Mesothelial cell of epicardium (in vitro differentiated cells): ENCODE results near the gene KDM5C. TPM values are rescaled to one million over a fixed set of nuclear protein-coding genes. Genes with fewer than 3 reads are reported as not detected.

Experiments used
- DNase-seq, 2 experiments: peaks; one replicate each; pipeline ENCODE4 v3.0.0; 2021; ENCODE audit warnings: low spot score in 2 of 2; ENCODE audit not compliant: unreplicated experiment in 2 of 2
- H3K27ac Mint-ChIP-seq: 2 replicates; pipeline ENCODE4 v1.8.0; 2021; ENCODE audit warnings: mixed read lengths
- H3K27me3 Mint-ChIP-seq: 2 replicates; pipeline ENCODE4 v1.8.0; 2021; ENCODE audit warnings: low read depth, mixed read lengths
- H3K36me3 Mint-ChIP-seq: 2 replicates; pipeline ENCODE4 v1.8.0; 2021; ENCODE audit warnings: mixed read lengths
- H3K4me1 Mint-ChIP-seq: 2 replicates; pipeline ENCODE4 v1.8.0; 2021; ENCODE audit warnings: mixed read lengths
- H3K4me3 Mint-ChIP-seq: 2 replicates; pipeline ENCODE4 v1.8.0; 2021; ENCODE audit warnings: mild to moderate bottlenecking, moderate library complexity, mixed read lengths
- H3K9me3 Mint-ChIP-seq: 2 replicates; pipeline ENCODE4 v1.8.0; 2021; ENCODE audit warnings: mixed read lengths
- total RNA-seq: library from RNA; stranded (reverse); gene quantifications from 3 replicates; pipeline ENCODE4 v1.2.1, GENCODE V29; 2021
- TF ChIP-seq, protein P1 (sequence below): fragments of 200-600 bp; sonication (generic); IDR thresholded peaks from one replicate; pipeline ENCODE4 v1.5.0; 2021; ENCODE audit warnings: antibody characterized with exemption; ENCODE audit not compliant: unreplicated experiment

Gene KDM5C
- total RNA-seq, 1 donor from 2014 or later = 128 TPM

DNA sequence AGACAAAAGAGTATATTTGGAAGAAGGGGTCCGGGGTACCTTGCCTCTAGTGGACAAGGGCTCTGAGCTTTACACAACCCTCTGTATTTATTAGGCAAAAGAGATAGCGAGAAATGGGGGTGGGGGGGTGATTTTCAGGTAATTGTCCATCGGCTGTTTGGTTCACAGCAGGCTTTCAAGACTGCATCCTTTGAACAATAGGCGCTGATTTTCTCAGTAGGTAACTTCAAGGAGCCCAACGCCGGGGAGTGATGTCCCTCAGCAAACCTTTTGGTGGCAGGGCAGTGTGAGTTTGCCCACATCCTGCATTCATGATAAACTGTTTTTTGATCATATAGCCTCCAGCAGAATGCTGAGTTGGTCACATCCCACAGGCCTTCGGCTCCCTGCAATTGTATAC, 61.6 kb downstream of the KDM5C start:
- peaks cover 12% of the 10 kb centered on the region for H3K4me1 Mint-ChIP-seq
- H3K27ac Mint-ChIP-seq = no peak overlapping the region
- H3K9me3 Mint-ChIP-seq = peaks cover 18% of the 10 kb centered on the region
- no peaks in the 10 kb centered on the region for H3K27me3 Mint-ChIP-seq
- TF ChIP-seq, protein P1, sequence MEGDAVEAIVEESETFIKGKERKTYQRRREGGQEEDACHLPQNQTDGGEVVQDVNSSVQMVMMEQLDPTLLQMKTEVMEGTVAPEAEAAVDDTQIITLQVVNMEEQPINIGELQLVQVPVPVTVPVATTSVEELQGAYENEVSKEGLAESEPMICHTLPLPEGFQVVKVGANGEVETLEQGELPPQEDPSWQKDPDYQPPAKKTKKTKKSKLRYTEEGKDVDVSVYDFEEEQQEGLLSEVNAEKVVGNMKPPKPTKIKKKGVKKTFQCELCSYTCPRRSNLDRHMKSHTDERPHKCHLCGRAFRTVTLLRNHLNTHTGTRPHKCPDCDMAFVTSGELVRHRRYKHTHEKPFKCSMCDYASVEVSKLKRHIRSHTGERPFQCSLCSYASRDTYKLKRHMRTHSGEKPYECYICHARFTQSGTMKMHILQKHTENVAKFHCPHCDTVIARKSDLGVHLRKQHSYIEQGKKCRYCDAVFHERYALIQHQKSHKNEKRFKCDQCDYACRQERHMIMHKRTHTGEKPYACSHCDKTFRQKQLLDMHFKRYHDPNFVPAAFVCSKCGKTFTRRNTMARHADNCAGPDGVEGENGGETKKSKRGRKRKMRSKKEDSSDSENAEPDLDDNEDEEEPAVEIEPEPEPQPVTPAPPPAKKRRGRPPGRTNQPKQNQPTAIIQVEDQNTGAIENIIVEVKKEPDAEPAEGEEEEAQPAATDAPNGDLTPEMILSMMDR = no peak
- H3K36me3 Mint-ChIP-seq = peaks cover 3% of the 10 kb centered on the region
- H3K4me3 Mint-ChIP-seq = no peak overlapping the region
- DNase-seq = no peak

DNA sequence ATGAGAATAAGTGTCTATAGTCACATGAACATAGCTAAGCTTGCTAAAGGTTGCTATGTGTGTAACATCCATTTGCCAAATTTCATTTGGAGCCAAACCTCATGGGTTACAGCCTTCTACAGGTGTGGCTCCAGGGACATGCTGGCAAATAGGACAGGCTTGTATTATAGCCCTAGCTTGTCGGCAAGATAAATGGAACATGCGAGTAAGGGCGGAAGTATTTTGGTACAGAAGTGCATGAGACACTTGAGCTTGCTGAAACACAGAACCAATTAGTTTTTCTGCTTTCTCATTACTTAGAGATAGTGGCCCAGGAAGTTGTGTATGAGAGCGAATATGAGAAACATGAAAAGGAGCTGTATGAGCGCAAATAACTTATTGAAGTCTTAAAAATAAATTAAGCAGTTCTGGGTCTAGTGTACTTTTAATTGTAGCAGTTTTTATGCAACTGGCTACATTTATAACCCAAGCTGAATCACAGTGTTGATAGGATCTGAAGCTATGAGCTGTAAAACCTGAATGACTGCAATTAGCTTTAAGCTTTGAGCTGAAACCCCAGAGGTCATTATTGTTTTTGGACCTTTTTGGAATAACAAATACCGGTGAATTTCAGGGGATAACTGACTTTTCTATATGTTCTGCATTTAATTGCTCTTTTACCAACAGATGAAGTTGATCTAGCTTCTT, 64.6 kb downstream of the KDM5C start:
- peaks cover 26% of the 10 kb centered on the region for H3K9me3 Mint-ChIP-seq
- H3K36me3 Mint-ChIP-seq = peaks cover 6% of the 10 kb centered on the region
- no peak for DNase-seq
- peaks cover 10% of the 10 kb centered on the region for H3K4me1 Mint-ChIP-seq
- no peak overlapping the region for H3K27ac Mint-ChIP-seq
- no peak overlapping the region for H3K4me3 Mint-ChIP-seq
- TF ChIP-seq, protein P1 = no peak
- H3K27me3 Mint-ChIP-seq = no peaks in the 10 kb centered on the region

DNA sequence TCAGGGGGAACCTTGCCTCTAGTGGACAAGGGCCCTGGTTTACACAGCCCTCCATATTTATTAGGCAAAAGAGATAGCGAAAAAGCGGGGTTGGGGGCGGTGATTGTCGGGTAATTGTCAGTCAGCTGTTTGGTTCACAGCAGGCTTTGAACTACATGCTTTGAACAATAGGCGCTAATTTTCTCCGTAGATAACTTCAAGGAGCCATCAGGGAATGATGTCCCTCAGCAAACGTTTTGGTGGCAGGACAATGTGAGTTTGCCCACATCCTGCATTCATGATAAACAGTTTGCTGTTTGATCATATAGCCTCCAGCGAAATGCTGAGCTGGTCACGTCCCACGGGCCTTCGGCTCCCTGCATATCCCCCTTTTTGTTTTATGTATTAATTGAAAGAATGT, 65.8 kb downstream of the KDM5C start:
- no peaks in the 10 kb centered on the region for H3K27me3 Mint-ChIP-seq
- H3K4me1 Mint-ChIP-seq = peaks cover 10% of the 10 kb centered on the region
- no peak overlapping the region for H3K4me3 Mint-ChIP-seq
- H3K36me3 Mint-ChIP-seq = peaks cover 11% of the 10 kb centered on the region
- DNase-seq = no peak
- TF ChIP-seq, protein P1 = no peak
- H3K27ac Mint-ChIP-seq = no peak overlapping the region
- peaks cover 25% of the 10 kb centered on the region for H3K9me3 Mint-ChIP-seq

DNA sequence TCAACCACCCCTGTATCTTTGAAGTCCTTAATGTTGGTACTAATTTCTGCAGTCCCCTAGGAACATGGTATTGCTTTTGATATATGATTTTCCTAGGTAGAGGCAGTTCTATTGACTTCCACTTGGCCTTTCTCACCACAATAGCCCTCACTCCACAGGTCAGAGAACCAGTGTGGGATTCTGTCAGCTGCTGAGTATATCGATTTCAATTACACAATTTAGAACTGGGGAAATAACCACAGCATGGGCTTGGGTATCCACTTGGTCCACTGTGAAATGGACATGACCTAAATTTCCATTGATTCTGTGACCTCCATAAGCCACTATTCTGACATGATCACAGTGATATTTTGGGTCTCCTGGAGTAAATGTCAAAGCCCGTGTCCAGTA, 68.8 kb downstream of the KDM5C start:
- DNase-seq = no peak
- Mint-ChIP-seq H3K9me3 (peaks cover 43% of the 10 kb centered on the region), H3K27ac (no peak overlapping the region), H3K4me1 (peaks cover 8% of the 10 kb centered on the region), H3K36me3 (peaks cover 27% of the 10 kb centered on the region), H3K27me3 (no peaks in the 10 kb centered on the region), H3K4me3 (no peak overlapping the region)
- TF ChIP-seq, protein P1 = no peak

DNA sequence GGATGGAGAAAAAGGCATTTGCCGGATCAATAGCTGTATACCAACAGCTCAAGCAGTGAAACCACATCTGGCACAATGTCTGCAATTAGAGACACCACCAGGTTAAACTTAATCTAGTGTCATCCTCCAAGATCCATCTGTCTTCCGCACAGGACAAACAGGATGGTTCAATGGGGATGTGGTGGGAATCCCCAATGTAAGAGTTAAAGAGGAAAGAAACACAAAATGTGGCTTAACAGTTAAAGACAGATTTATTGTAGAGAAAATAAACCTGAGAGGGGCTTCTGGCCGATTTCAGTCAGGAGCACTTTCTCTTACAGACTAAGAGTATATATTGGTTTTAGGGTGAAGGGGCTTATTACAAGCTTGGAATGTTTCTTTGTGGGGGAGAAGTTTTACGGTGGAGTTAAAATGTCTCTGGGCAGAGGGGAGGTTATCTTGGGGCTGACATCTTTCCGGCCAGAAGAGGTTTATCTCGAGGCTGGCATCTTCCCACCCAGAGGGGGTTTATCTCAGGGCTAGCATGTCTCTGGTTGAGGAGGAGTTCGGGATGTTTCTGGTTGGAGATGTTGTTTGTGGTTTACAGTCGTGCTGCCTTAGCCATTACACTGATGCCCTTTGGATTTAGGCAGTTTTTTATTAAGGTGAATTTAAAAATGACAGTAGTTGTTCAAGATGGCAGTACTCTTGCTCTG, 69.3 kb downstream of the KDM5C start:
- TF ChIP-seq, protein P1 = no peak
- Mint-ChIP-seq H3K36me3 (peaks cover 29% of the 10 kb centered on the region), H3K4me3 (no peak overlapping the region), H3K27me3 (no peaks in the 10 kb centered on the region), H3K4me1 (peaks cover 4% of the 10 kb centered on the region), H3K27ac (no peak overlapping the region), H3K9me3 (peaks cover 48% of the 10 kb centered on the region)
- no peak for DNase-seq
